NCI-H2227 treated with DMSO at 0.1 percent for 48 hours (cell line): ENCODE measurements around the gene PIGX.

ENCODE experiments used
- DNase-seq: peaks from one replicate; lab custom pipeline; 2025; lab: John Stamatoyannopoulos, UW

The PIGX gene

GRCh38 chr3:196711838-196712513 lies at the start of gene PIGX, which contains the start of gene CEP19:
Gene PIGX, plus strand, starts transcription at chr3:196712377.
Gene CEP19, minus strand, starts transcription at chr3:196712250. Its CDS starts 3,593 bp downstream, at chr3:196708657.
- DNase-seq: peak; percentile 86

- no peak for DNase-seq
Measured at GRCh38 chr3:196662711-196663571, 49.2 kb upstream of the PIGX start.

- DNase-seq: peak; percentile 90
Measured at GRCh38 chr3:196666001-196666867, 45.9 kb upstream of the PIGX start.

DNA sequence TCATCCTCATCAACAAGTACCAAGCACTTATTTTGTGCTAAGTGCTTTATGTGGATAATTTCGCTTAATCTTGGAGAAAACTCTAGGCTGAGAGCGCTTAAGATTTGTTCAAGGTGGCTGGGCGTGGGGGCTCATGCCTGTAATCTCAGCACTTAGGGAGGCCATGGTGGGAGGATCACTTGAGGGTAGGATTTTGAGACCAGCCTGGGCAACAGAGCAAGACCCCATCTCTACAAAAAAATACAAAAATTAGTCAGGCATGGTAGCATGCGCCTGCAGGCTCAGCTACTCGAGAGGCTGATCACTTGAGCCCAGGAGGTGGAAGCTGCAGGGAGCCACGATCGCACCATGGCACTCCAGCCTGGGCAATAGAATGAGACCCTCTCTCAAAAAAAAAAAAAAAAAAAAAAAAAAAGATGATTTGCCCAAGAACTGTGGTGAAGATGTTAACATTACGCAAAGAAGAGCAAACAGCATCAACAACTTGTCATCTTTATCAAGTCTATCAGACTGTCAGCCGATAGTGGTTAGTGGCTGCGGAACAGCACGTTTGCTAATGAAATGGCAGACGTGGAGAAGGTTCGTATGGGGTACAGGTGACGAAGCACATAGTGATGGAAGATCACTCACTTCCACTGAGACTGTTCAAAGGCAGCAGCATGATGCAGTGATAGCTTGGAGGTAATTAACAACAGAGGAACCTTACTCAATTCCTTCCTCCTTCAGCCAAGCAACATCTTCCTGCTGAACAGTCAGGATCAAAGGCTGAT lies 44.9 kb upstream of the PIGX start:
- DNase-seq: no peak

- DNase-seq: no peak
Measured at GRCh38 chr3:196670339-196670738, 41.8 kb upstream of the PIGX start.

GRCh38 chr3:196673632-196674031 lies 38.5 kb upstream of the PIGX start:
- no peak for DNase-seq

DNA sequence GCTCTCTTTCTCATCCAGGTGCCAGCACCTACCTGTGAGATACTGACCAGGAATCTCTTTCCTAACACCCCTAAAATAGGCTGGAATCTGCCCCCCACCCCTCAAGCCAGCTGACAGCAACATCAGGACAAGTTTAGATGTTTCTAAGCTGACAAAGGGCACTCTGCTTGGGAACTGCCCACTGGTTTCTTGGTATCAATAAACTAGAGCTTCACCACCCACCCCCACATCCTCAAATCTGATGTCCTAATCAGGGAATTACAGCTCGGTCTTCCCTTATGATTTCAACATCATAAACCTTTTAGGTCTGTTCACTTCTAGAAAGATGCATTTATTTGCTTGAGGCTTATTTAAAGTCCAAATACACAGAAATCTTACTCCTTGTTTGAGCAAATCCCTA lies 34.8 kb upstream of the PIGX start:
- no peak for DNase-seq

- DNase-seq: no peak
Measured at GRCh38 chr3:196677931-196678330, 34.2 kb upstream of the PIGX start.

- DNase-seq: peak; percentile 64
Measured at GRCh38 chr3:196684548-196685407, 27.4 kb upstream of the PIGX start.

- no peak for DNase-seq
Measured at GRCh38 chr3:196686436-196686835, 25.7 kb upstream of the PIGX start.

- peak; percentile 45 for DNase-seq
Measured at GRCh38 chr3:196688349-196688748, 23.8 kb upstream of the PIGX start.

DNA sequence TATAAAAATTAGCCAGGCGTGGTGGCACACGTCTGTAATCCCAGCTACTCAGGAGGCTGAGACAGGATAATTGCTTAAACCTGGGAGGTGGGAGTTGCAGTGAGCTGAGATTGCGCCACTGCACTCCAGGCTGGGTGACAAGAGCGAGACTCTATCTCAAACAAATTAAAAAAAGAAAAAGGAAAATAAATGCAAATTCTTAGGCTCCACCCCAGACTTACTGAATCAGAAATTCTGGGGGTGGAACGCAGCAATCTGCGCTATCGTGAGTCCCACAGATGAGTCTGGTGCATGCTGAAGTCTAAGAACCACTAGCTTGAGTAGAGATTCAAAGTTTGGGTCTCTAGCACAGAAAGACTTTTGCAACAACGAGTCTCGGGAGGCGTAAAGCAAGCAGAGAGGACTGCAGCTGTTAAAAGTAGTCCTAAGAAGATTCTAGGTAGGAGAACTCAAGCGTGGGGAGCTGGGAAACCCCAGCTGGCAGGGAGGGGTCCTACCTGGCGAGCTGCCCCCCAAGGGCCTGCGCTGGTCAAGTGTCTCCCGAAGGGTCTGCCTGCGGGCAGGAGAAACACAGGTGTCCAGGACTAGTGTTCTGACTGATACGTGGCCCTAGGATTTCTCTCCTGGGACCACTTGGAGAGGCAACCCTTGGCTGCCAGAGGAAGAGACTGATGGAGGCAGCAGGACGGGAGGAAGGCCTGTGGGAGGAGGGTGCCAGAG lies 22.1 kb upstream of the PIGX start:
- no peak for DNase-seq

GRCh38 chr3:196691386-196691785 lies 20.8 kb upstream of the PIGX start:
- no peak for DNase-seq

- DNase-seq: no peak
Measured at GRCh38 chr3:196694202-196694638, 18.0 kb upstream of the PIGX start.

DNA sequence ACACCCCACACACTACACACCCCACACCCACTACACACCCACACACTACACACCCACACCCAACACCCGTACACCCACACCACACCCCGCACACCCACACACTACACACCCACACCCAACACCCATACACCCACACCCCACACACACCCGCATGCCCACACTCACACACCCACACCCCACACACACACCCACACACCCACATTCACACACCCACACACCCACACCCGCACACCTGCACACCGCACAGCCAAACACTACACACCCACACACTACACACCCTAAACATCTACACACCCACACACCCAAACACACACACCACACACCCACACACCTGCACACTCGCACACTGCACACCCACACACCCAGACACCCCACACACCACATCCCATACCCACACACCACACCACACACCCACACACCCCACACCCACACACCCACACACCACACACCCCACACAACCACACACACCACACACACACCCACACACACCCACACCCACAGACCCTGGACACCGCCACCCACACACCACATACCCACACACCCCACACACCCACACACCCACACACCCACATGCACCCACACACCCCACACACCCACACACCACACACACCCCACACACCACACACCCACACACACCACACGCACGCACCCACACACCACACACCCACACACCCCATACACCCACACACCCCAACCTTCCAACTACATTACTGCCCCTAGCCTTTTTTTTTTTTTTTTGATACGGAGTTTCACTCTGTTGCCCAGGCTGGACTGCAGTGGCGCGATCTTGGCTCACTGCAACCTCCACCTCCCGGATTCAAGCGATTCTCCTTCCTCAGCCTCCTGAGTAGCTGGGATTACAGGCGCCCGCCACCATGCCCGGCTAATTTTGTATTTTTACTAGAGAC lies 17.0 kb upstream of the PIGX start:
- DNase-seq: no peak

DNA sequence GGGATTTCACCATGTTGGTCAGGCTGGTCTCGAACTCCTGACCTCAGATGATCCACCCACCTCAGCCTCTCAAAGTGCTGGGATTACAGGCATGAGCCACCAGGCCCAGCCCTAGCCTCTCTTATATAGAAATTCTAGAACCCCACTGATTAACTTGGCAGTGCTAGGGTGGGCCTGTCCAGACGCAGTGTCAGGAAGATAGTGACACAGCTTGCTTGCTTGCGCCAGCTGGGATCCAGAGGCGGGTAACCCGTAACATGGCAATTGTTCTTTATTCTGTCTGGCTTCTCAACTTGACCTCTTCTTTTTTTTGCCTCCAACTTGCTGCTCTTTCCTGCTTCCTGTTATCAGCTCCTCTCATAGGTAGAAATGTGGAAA lies 16.3 kb upstream of the PIGX start:
- no peak for DNase-seq

DNA sequence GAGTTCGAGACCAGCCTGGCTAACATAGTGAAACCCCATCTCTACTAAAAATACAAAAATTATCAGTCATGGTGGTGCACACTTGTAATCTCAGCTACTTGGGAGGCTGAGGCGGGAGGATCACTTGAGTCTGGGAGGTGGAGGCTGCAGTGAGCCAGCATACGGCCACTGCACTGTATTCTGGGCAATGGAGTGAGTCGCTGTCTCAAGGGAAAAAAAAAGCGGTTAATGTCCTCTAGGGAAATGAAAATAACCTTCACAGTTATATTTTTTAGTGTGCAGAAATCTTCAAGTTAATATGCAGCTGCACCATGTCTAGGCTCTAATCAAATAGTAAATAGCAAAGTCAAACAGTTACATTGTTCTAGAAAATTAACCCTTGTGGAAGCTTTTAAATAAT lies 14.9 kb upstream of the PIGX start:
- no peak for DNase-seq

DNA sequence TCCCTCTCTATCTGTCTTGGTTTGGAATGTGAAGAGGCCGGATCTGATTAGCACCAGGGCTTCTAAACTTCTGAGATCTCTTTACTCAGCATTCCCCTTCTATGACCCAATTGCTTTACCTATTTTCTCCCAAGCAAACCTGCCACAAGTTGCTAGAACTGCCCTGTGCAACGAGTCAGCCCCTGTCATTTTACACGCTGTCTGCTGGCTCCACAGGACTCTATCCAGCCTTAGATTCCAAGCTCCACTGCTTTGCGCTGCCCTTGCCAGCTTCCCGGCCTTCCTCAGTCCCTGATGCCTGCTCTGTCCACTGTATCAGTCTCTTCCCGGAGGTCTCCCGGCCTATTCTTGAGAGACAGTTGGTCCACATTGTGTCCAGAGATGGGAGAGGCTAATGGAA lies 12.4 kb upstream of the PIGX start:
- no peak for DNase-seq

- no peak for DNase-seq
Measured at GRCh38 chr3:196700801-196701200, 11.4 kb upstream of the PIGX start.
